Measurements from ENCODE around the gene RASL11A.

DNA sequence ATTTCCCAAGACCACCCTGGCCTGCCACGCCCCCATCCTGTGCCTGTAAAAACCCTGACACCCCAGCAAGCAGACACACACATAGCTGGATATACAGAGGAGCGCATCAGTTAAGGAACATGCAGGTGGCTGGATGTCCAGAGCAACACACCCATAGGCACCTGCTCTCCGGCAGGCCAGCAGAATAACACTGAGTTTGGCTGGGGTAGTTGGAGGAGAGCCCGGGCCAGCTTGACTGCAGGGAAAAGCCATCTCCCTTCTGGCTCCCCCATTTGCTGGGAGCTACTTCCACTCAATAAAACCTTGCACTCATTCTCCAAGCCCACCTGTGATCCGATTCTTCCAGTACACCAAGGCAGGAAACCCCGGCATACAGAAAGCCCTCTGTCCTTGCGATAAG lies 8.9 kb downstream of the RASL11A start:
- TF ChIP-seq, protein P1, sequence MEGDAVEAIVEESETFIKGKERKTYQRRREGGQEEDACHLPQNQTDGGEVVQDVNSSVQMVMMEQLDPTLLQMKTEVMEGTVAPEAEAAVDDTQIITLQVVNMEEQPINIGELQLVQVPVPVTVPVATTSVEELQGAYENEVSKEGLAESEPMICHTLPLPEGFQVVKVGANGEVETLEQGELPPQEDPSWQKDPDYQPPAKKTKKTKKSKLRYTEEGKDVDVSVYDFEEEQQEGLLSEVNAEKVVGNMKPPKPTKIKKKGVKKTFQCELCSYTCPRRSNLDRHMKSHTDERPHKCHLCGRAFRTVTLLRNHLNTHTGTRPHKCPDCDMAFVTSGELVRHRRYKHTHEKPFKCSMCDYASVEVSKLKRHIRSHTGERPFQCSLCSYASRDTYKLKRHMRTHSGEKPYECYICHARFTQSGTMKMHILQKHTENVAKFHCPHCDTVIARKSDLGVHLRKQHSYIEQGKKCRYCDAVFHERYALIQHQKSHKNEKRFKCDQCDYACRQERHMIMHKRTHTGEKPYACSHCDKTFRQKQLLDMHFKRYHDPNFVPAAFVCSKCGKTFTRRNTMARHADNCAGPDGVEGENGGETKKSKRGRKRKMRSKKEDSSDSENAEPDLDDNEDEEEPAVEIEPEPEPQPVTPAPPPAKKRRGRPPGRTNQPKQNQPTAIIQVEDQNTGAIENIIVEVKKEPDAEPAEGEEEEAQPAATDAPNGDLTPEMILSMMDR (IDR thresholded peaks at IDR 0.05; ENCODE audit: low read length), result no peak
- TF ChIP-seq EZH2 (optimal IDR thresholded peaks at IDR 0.05; ENCODE audit: low read depth, low read length) (no peak), EZH2phosphoT487 (IDR thresholded peaks at IDR 0.05; ENCODE audit: low read length) (no peak)
